GM18909 (cell line): Measurements from ENCODE around the gene PLAAT3.
"Not testable (repeated sequence)": the region's sequence is repeated elsewhere in the genome, so short reads cannot be mapped to it uniquely, and the experiment has no call there.

ENCODE experiments used
- ATAC-seq: cut with Tn5 transposase; IDR thresholded peaks from one replicate; pipeline ENCODE4 v1.9.1; 2021; ENCODE audit warnings: mild to moderate bottlenecking; ENCODE audit not compliant: unreplicated experiment, poor library complexity

PLAAT3 gene

GRCh38 chr11:63614136-63614671 lies at the start of gene PLAAT3:
Gene PLAAT3 (minus strand): TSS chr11:63614433. CDS start chr11:63614014, 419 bp downstream.
- peak; percentile 50 for ATAC-seq

DNA sequence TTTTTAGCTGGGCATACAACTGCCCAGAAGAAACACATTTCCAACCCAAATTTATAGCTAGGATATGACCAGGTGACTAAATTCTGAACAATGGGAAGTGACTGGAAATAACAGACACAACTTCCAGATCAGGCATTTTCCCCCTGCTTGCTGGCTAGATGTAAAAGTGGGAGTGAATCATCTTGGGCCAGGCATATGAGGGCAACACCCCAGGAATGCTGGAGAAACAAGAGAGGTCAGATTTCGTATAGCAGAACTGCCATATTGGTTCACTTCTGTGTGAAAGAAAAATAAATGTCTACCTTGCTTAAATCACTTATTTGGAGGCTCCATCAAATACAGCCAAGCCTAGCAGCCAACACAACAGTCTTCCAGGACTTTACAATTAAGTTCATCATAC lies 49.6 kb upstream of the PLAAT3 start:
- ATAC-seq: no peak

DNA sequence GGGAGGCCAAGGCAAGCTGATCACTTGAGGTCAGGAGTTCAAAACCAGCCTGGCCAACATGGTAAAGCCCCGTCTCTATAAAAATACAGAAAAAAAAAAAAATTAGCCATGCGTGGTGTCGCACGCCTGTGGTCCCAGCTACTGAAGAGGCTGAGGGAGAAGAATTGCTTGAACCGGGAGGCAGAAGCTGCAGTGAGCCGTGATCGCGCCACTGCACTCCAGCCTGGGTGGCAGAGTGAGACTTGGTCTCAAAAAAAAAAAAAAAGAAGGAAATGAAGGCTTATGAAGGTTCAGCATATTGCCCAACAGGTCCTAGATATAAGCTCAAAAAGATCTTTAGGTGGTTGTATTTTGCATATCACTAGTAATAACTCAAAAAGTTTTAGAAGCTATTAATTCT lies 46.7 kb upstream of the PLAAT3 start:
- ATAC-seq: no peak

GRCh38 chr11:63652671-63653070 lies 38.4 kb upstream of the PLAAT3 start:
- no peak for ATAC-seq

DNA sequence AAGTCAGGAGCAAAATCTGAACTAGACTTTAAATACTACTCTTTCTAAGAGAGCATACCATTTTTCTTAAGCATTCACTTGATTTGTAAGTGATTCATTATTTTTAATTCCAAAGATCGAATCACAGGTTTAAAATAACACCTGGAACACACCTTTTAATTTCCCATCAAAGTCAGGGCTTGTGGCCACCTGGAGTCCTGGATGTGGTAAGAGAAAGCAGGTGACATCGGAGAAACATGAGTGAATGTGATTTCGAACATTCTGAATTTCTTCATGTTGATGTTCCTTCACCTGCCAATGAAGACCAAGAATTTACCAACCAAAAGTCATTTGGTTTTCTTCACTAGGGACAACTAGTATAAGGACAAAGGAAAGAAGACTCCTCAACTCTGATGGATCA lies 29.0 kb upstream of the PLAAT3 start:
- ATAC-seq: no peak

- no peak for ATAC-seq
Measured at GRCh38 chr11:63641727-63642126, 27.5 kb upstream of the PLAAT3 start.

DNA sequence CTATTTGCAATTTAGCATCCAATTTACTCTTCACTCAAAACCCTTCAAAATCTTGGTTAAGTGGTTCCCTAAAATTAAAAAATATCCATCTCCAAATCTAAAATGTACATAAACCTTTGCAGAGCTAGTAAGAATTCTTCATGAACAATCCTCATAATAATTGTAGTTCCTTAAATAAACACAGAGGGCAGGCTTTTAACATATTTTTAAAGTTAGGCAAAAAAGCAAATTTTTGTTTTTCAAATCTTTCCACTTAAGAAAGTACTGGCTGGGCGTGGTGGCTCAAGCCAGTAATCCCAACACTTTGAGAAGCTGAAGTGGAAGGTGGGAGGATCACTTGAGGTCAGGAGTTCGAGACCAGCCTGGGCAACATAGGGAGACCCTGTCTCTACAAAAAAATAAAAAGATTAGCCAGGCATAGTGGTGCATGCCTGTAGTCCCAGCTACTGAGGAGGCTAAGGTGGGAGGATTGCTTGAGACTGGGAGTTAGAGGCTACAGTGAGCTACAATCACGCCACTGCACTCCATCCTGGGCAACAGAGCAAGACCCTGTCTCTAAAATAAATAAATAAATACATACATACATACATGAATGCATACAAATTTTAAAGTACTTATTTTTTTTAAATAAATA lies 25.1 kb upstream of the PLAAT3 start:
- no peak for ATAC-seq

DNA sequence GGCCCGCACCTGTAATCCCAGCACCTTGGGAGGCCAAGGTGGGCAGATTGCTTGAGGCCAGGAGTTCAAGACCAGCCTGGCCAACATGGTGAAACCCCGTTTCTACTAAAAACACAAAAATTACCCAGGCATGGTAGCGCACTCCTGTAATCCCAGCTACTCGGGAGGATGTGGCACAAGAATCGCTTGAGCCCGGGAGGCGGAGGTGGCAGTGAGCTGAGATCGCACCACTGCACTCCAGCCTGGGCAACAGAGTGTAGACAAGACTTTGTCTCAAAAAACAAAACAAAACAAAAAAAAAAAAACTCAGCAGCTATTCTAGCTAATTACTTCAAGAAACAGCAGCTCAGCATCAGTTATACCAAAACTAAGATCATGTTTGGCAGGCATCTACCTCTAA lies 24.2 kb upstream of the PLAAT3 start:
- not testable (repeated sequence) for ATAC-seq

GRCh38 chr11:63635762-63636465 lies 21.7 kb upstream of the PLAAT3 start:
- no peak for ATAC-seq

GRCh38 chr11:63629426-63629825 lies 15.2 kb upstream of the PLAAT3 start:
- ATAC-seq: no peak

- ATAC-seq: no peak
Measured at GRCh38 chr11:63623513-63624140, 9.4 kb upstream of the PLAAT3 start.

DNA sequence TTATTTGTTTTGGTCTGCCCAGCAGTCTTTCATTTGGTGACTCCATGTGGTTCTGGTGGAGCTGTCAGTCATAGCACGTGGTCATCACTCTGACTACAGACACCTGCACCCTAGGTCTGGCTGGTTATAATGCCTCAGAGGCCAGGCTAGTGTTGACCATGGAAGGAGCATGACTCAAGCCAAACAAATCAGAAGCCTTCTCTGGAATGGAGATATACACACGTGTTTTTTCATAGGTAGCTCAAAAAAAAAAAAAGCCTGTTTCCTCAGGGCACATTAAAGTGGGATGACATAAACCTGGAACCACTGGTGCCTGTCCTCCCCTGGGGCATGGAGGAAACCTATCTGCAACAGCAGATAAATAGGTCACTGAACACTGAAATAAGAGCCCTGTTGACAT lies 8.1 kb upstream of the PLAAT3 start:
- no peak for ATAC-seq

- no peak for ATAC-seq
Measured at GRCh38 chr11:63621071-63621470, 6.8 kb upstream of the PLAAT3 start.

DNA sequence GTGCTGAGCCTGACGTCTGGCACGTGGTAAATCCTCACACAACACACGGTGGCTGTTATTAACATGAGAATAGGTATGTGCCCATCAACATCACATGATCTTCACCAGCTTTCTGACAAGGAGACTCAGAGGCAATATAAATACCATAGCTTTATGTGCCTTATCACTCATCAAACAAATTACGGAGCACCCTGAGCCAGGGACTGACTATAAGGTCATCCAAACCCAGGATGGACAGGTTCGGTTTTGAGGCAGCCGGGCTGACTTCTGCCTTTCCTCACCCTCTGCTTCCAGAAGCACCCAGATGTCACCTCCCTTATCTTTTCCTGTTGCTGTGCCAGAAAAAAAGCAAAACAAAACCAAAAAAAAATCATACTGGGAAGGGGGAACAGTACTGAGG lies 5.7 kb upstream of the PLAAT3 start:
- ATAC-seq: no peak

GRCh38 chr11:63617686-63618085 lies 3.5 kb upstream of the PLAAT3 start:
- not testable (repeated sequence) for ATAC-seq

- ATAC-seq: no peak
Measured at GRCh38 chr11:63616953-63617352, 2.7 kb upstream of the PLAAT3 start.

DNA sequence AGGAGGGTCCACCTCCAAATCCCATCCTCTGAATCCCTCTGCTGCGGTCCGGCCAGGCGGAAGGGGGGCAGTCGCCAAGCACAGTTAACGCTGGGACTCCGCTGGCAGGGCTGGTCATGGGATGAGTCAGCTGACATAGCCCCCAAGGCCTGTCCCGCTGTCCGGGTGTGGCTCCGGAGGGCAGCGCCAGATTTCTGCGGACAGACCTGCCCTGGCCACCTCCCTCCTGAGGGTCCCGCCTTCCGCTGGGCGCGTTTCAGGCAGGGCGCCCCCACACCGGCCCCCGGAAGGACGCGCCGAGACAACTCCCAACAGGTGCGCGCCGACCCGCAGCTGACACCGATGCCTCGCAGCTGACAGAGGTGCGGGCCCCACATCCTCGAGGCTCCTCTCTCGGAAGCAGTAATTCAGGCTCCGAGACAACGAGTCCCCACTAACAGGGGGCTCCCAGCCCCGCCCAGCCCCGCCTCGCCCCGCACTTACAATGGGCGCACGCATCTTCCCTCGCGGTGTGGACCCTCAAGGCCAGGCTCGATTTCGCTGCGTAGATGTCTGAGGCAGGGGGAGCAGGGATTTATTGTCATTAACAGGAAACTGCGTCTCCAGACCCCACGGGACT lies 607 bp downstream of the PLAAT3 start:
- peak; percentile 41 for ATAC-seq

GRCh38 chr11:63612181-63612580 lies 2.1 kb downstream of the PLAAT3 start:
- ATAC-seq: no peak

- ATAC-seq: no peak
Measured at GRCh38 chr11:63611395-63611747, 2.9 kb downstream of the PLAAT3 start.

- ATAC-seq: no peak
Measured at GRCh38 chr11:63610604-63611394, 3.4 kb downstream of the PLAAT3 start.
